ENCODE measurements around the gene AMOTL2. TPM values are rescaled to one million over a fixed set of nuclear protein-coding genes. Genes with fewer than 3 reads are reported as not detected.

Gene AMOTL2
- total RNA-seq (100 to 1,000 TPM in 1 of 2 donors, 10 to 100 TPM in 1; 82.1 to 118 TPM), polyA plus RNA-seq (10 to 100 TPM; 12.4 to 29.3 TPM)
- long read RNA-seq, donor 1, full-length matches to known transcripts: 19 of 108 reads
- long read RNA-seq, donor 1, partial matches to known transcripts: 52 of 108 reads
- long read RNA-seq, donor 1, other reads (novel, unspliced or antisense): 37 of 108 reads
- long read RNA-seq, donor 2, full-length matches to known transcripts: 14 of 48 reads
- long read RNA-seq, donor 2, partial matches to known transcripts: 24 of 48 reads
- long read RNA-seq, donor 2, other reads (novel, unspliced or antisense): 10 of 48 reads

DNA sequence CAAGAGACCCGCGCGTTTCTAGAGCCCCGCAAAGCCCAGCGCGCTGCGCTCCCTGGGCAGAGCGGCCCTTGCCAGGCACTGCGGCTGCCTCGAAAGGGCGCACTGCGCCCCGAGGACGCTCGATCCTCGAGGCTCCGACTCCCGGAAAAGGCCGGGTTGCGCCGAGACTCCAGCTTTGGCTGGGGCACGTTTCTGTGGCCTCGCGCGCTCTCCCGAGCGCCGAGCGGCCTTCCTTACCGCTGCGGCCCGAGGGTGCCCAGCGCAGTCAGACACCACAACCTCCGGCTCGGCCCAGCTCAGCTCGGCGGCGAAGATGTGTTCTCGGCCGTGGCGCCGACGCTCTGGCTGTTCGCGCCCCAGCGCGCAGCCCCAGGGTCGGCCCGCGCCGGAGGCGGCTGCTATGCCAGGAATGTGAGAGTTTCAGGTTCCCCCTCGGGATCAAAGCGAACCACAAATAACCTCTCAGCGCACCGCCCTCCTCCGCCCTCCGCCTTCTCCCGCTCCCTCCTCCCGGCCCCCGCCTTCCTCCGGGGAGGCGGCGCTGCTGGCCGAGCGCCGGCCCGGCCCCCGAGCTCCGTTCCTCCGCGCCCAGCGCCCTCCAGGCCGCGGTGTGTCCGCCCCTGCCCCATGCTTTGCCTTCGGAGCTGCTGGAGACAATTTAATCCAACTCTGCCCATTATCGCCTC lies at the start of gene AMOTL2:
TSS of gene AMOTL2 (minus strand) at position 343 of the 686 bp plus-strand sequence. CDS start 3,014 bp downstream, outside the sequence.
- DNase-seq (peak; percentile 90 to 95), ATAC-seq (ENCODE audit: low FRiP score) (peak; percentile 83)
- Histone ChIP-seq H3K27ac (ENCODE audit: low read depth in 1 of 2, low read length in 2 of 2) (peak within 1 kb of the TSS; percentile 91 to 99), H3K36me3 (ENCODE audit: control insufficient read depth in 1 of 2, insufficient read depth in 2 of 2, low read length in 1 of 2) (peaks cover 4 to 11% of the 10 kb centered on the region in 2 donors), H3K27me3 (ENCODE audit: control insufficient read depth in 1 of 2, insufficient read depth in 2 of 2, low read length in 1 of 2) (no peaks in the 10 kb centered on the region), H3K4me3 (ENCODE audit: low read length in 2 of 2) (peak within 1 kb of the TSS; percentile 82 to 95), H3K9me3 (ENCODE audit: control insufficient read depth, low read length) (no peaks in the 10 kb centered on the region), H3K4me1 (ENCODE audit: control insufficient read depth in 1 of 2, insufficient read depth in 2 of 2, low read length in 2 of 2) (no peaks in the 10 kb centered on the region)
- 0 to 1% methylated on average over 65 to 78 of the region's 78 CpGs for WGBS, 2 donors
- intact Hi-C loops (cut with DNase I): loop anchor here (1.0 to 10.0 kb wide), 6 partner anchors 18 to 159 kb away; no protein-coding TSS in a partner anchor

GRCh38 chr3:134423153-134423552 lies 48.9 kb upstream of the AMOTL2 start:
- no peak for ATAC-seq (ENCODE audit: low FRiP score)
- Histone ChIP-seq H3K4me1 (ENCODE audit: control insufficient read depth in 1 of 2, insufficient read depth in 2 of 2, low read length in 2 of 2) (no peaks in the 10 kb centered on the region), H3K36me3 (ENCODE audit: control insufficient read depth in 1 of 2, insufficient read depth in 2 of 2, low read length in 1 of 2) (no peaks in the 10 kb centered on the region), H3K27me3 (ENCODE audit: control insufficient read depth in 1 of 2, insufficient read depth in 2 of 2, low read length in 1 of 2) (no peaks in the 10 kb centered on the region), H3K9me3 (ENCODE audit: control insufficient read depth, low read length) (no peaks in the 10 kb centered on the region), H3K27ac (ENCODE audit: low read depth in 1 of 2, low read length in 2 of 2) (no peak overlapping the region), H3K4me3 (ENCODE audit: low read length in 2 of 2) (no peak overlapping the region)
- intact Hi-C loops (cut with DNase I): no loop called here
- WGBS, 2 donors: 46 to 58% methylated on average over 2 of the region's 2 CpGs
- DNase-seq: no peak

GRCh38 chr3:134419960-134420321 lies 45.7 kb upstream of the AMOTL2 start:
- intact Hi-C loops (cut with DNase I): no loop called here
- H3K36me3 ChIP-seq (ENCODE audit: control insufficient read depth in 1 of 2, insufficient read depth in 2 of 2, low read length in 1 of 2): no peaks in the 10 kb centered on the region
- no peaks in the 10 kb centered on the region for H3K4me1 ChIP-seq (ENCODE audit: control insufficient read depth in 1 of 2, insufficient read depth in 2 of 2, low read length in 2 of 2)
- H3K27me3 ChIP-seq (ENCODE audit: control insufficient read depth in 1 of 2, insufficient read depth in 2 of 2, low read length in 1 of 2): no peaks in the 10 kb centered on the region
- ATAC-seq (ENCODE audit: low FRiP score): no peak
- 88 to 90% methylated on average over 5 of the region's 5 CpGs for WGBS, 2 donors
- H3K9me3 ChIP-seq (ENCODE audit: control insufficient read depth, low read length): no peaks in the 10 kb centered on the region
- no peak for DNase-seq
- H3K4me3 ChIP-seq (ENCODE audit: low read length in 2 of 2): no peak overlapping the region
- H3K27ac ChIP-seq (ENCODE audit: low read depth in 1 of 2, low read length in 2 of 2): no peak overlapping the region

DNA sequence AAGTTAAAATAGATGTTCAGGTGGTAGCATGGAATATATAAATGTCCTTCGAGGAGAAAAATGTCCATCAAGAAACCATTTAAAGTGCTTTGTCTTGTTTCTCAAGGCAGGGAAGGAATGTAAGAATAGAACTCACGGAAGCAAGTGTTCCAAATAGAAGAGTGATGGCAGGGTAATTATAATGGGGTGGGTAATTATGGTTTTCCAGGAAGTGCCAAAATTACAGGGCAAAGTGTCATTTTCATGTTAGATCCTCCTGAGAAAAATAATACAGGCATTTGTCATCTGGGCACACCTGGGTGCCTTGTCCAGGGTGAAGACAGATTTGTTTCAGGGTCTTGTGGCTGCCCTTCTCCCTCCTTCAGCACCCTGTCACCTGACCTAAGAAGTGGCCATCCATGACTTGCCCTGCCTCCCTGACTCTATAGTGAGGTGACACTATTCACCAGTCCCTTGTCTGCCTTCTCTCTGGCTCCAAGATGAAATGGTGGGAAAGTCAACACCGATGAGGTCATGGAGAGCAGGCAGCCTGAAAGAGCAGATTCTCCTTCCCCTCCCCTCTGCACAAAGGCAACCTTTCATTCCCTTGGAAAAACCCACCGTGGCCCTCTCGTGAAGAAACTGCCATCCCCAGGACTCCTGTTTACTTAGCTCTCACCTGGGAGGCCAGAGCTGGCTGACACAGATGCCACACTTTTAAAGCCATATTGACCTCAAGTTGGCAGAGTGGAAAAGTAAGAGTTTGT lies 45.1 kb upstream of the AMOTL2 start:
- ATAC-seq (ENCODE audit: low FRiP score): no peak
- intact Hi-C loops (cut with DNase I): no loop called here
- H3K27ac ChIP-seq (ENCODE audit: low read depth in 1 of 2, low read length in 2 of 2): no peak overlapping the region
- WGBS, 2 donors: 66 to 71% methylated on average over 5 of the region's 5 CpGs
- no peaks in the 10 kb centered on the region for H3K36me3 ChIP-seq (ENCODE audit: control insufficient read depth in 1 of 2, insufficient read depth in 2 of 2, low read length in 1 of 2)
- no peaks in the 10 kb centered on the region for H3K4me1 ChIP-seq (ENCODE audit: control insufficient read depth in 1 of 2, insufficient read depth in 2 of 2, low read length in 2 of 2)
- no peaks in the 10 kb centered on the region for H3K9me3 ChIP-seq (ENCODE audit: control insufficient read depth, low read length)
- no peaks in the 10 kb centered on the region for H3K27me3 ChIP-seq (ENCODE audit: control insufficient read depth in 1 of 2, insufficient read depth in 2 of 2, low read length in 1 of 2)
- DNase-seq: no peak
- H3K4me3 ChIP-seq (ENCODE audit: low read length in 2 of 2): no peak overlapping the region

- H3K36me3 ChIP-seq (ENCODE audit: control insufficient read depth in 1 of 2, insufficient read depth in 2 of 2, low read length in 1 of 2): no peaks in the 10 kb centered on the region
- intact Hi-C loops (cut with DNase I): no loop called here
- WGBS, 2 donors: 88 to 94% methylated on average over 1 of the region's 1 CpG
- no peaks in the 10 kb centered on the region for H3K9me3 ChIP-seq (ENCODE audit: control insufficient read depth, low read length)
- H3K27me3 ChIP-seq (ENCODE audit: control insufficient read depth in 1 of 2, insufficient read depth in 2 of 2, low read length in 1 of 2): no peaks in the 10 kb centered on the region
- ATAC-seq (ENCODE audit: low FRiP score) (no peak), DNase-seq (no peak)
- H3K4me1 ChIP-seq (ENCODE audit: control insufficient read depth in 1 of 2, insufficient read depth in 2 of 2, low read length in 2 of 2): peaks cover 0 to 4% of the 10 kb centered on the region in 2 donors
- H3K27ac ChIP-seq (ENCODE audit: low read depth in 1 of 2, low read length in 2 of 2): no peak overlapping the region
- H3K4me3 ChIP-seq (ENCODE audit: low read length in 2 of 2): no peak overlapping the region
Observed at GRCh38 chr3:134409041-134409440, 34.8 kb upstream of the AMOTL2 start.

GRCh38 chr3:134407239-134407625 lies 33.0 kb upstream of the AMOTL2 start:
- no peaks in the 10 kb centered on the region for H3K9me3 ChIP-seq (ENCODE audit: control insufficient read depth, low read length)
- no peak overlapping the region for H3K4me3 ChIP-seq (ENCODE audit: low read length in 2 of 2)
- ATAC-seq (ENCODE audit: low FRiP score): peak; percentile 10
- intact Hi-C loops (cut with DNase I): no loop called here
- H3K36me3 ChIP-seq (ENCODE audit: control insufficient read depth in 1 of 2, insufficient read depth in 2 of 2, low read length in 1 of 2): no peaks in the 10 kb centered on the region
- WGBS, 2 donors: 74 to 81% methylated on average over 6 of the region's 6 CpGs
- no peaks in the 10 kb centered on the region for H3K4me1 ChIP-seq (ENCODE audit: control insufficient read depth in 1 of 2, insufficient read depth in 2 of 2, low read length in 2 of 2)
- no peak overlapping the region for H3K27ac ChIP-seq (ENCODE audit: low read depth in 1 of 2, low read length in 2 of 2)
- H3K27me3 ChIP-seq (ENCODE audit: control insufficient read depth in 1 of 2, insufficient read depth in 2 of 2, low read length in 1 of 2): no peaks in the 10 kb centered on the region
- DNase-seq: no peak

DNA sequence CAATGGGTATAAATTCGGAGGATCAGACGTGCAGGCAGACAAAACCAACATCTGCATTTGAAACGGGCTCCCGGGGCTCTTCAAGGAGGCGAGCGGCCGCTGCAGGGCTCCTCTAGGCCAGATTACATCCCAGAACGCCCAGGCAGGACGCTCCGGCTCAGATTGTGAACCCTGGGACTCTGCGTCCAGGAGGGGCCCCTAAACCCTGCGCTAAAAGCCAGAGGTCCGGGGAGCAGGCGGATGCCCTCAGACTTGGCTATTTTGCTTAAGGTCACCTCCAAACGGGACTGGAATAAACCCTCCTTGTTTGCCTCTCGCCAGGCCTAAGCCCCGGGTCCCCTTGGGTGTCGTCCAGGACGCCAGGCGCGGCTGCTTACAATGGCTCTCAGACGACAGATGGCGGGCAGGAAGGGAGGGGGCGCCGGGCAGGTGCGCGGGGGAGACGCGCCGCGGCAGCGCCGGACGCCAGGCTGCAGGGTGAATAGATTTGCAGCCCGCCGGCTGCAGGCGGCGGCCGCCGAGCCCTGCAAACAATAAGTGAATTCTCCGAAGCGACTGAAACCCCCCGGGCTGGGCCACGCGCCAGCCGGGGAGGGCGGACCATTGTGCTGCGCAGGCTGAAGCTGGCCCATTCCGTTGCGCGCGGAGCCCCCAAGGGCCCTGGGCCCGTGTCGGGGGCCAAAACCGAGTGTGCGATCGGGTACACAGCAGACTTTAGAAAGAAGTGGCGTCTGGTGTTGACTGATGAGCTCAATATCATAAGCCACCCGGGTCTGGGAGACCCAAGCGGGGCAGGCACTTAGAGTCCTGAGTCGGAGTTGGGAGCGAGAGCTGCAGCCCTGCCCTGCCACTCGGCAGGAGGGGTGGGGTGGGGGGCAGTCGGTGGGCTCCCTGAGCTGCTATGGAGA lies 32.3 kb upstream of the AMOTL2 start:
- no peaks in the 10 kb centered on the region for H3K27me3 ChIP-seq (ENCODE audit: control insufficient read depth in 1 of 2, insufficient read depth in 2 of 2, low read length in 1 of 2)
- WGBS, 2 donors: 8 to 9% methylated on average over 59 to 64 of the region's 64 CpGs
- peak in 1 of 2 donors; percentile 76 for DNase-seq
- H3K9me3 ChIP-seq (ENCODE audit: control insufficient read depth, low read length): peaks cover 2% of the 10 kb centered on the region
- no peaks in the 10 kb centered on the region for H3K36me3 ChIP-seq (ENCODE audit: control insufficient read depth in 1 of 2, insufficient read depth in 2 of 2, low read length in 1 of 2)
- no peaks in the 10 kb centered on the region for H3K4me1 ChIP-seq (ENCODE audit: control insufficient read depth in 1 of 2, insufficient read depth in 2 of 2, low read length in 2 of 2)
- peak; percentile 63 for ATAC-seq (ENCODE audit: low FRiP score)
- H3K4me3 ChIP-seq (ENCODE audit: low read length in 2 of 2): peak overlapping the region; percentile 19 to 32
- no peak overlapping the region for H3K27ac ChIP-seq (ENCODE audit: low read depth in 1 of 2, low read length in 2 of 2)
- intact Hi-C loops (cut with DNase I): no loop called here

- no peak overlapping the region for H3K27ac ChIP-seq (ENCODE audit: low read depth in 1 of 2, low read length in 2 of 2)
- no peaks in the 10 kb centered on the region for H3K4me1 ChIP-seq (ENCODE audit: control insufficient read depth in 1 of 2, insufficient read depth in 2 of 2, low read length in 2 of 2)
- H3K27me3 ChIP-seq (ENCODE audit: control insufficient read depth in 1 of 2, insufficient read depth in 2 of 2, low read length in 1 of 2): no peaks in the 10 kb centered on the region
- no peaks in the 10 kb centered on the region for H3K36me3 ChIP-seq (ENCODE audit: control insufficient read depth in 1 of 2, insufficient read depth in 2 of 2, low read length in 1 of 2)
- ATAC-seq (ENCODE audit: low FRiP score) (no peak), DNase-seq (no peak)
- 96 to 97% methylated on average over 4 of the region's 4 CpGs for WGBS, 2 donors
- intact Hi-C loops (cut with DNase I): no loop called here
- peaks cover 2% of the 10 kb centered on the region for H3K9me3 ChIP-seq (ENCODE audit: control insufficient read depth, low read length)
- no peak overlapping the region for H3K4me3 ChIP-seq (ENCODE audit: low read length in 2 of 2)
Observed at GRCh38 chr3:134404366-134404885, 30.2 kb upstream of the AMOTL2 start.
